Measurements from ENCODE around the gene MDM1. TPM values are rescaled to one million over a fixed set of nuclear protein-coding genes. Genes with fewer than 3 reads are reported as not detected.

The MDM1 gene
- total RNA-seq, 1 experiment from 2014 or later, result 10.6 TPM

- H4K91ac ChIP-seq (ENCODE audit: insufficient read length, low read depth, low read length), result no peak overlapping the region
- H3K23ac ChIP-seq (ENCODE audit: insufficient read length, low read depth, low read length), result no peak overlapping the region
- no peak overlapping the region for H2BK15ac ChIP-seq (ENCODE audit: low read depth, low read length)
- no peak overlapping the region for H4K5ac ChIP-seq (ENCODE audit: insufficient read length, low read depth, low read length)
- no peak overlapping the region for H3K4me2 ChIP-seq (ENCODE audit: insufficient read depth, insufficient read length, low read length)
- H3K27me3 ChIP-seq (ENCODE audit: insufficient read depth, low read length), result no peaks in the 10 kb centered on the region
- Mint-ChIP-seq H3K9me3 (no peaks in the 10 kb centered on the region), H3K27me3 (ENCODE audit: low read depth) (no peaks in the 10 kb centered on the region; the same call in 1 of the 2 replicates), H3K4me3 (no peak overlapping the region), H3K27ac (no peak overlapping the region), H3K36me3 (ENCODE audit: insufficient read depth in 1 of 3, low read depth in 3 of 3) (no peaks in the 10 kb centered on the region), H3K4me1 (peaks cover 0 to 8% of the 10 kb centered on the region in 2 experiments; a peak in 2 of 4 replicates)
- H2BK20ac ChIP-seq (ENCODE audit: low read depth, low read length, poor library complexity, severe bottlenecking), result no peak overlapping the region
- no peak overlapping the region for H3K56ac ChIP-seq (ENCODE audit: insufficient read length, low read depth, low read length)
- H3K79me2 ChIP-seq (ENCODE audit: insufficient read depth, low read length), result no peaks in the 10 kb centered on the region
- no peaks in the 10 kb centered on the region for H4K20me1 ChIP-seq (ENCODE audit: control insufficient read depth, insufficient read depth, insufficient read length)
- no peak overlapping the region for H2BK12ac ChIP-seq (ENCODE audit: insufficient read length, low read depth, low read length)
- H4K8ac ChIP-seq (replicated peaks; ENCODE audit: insufficient read length, low read depth, low read length), result no peak overlapping the region
- no peak overlapping the region for H3K9ac ChIP-seq (ENCODE audit: extremely low read depth, insufficient read length, low read length)
- H3K27ac ChIP-seq (ENCODE audit: insufficient read length, low read depth, low read length), result no peak overlapping the region
- WGBS (ENCODE audit: extremely low coverage, insufficient read length, low lambda C conversion rate), result no CpG with 5 or more reads among the region's 1 CpG
- no peak overlapping the region for H3K14ac ChIP-seq (ENCODE audit: insufficient read depth, low read length)
- H3K18ac ChIP-seq (ENCODE audit: insufficient read length, low read depth, low read length), result no peak overlapping the region
- H3K4ac ChIP-seq (ENCODE audit: low read depth, low read length), result no peak overlapping the region
- no peak overlapping the region for H2AFZ ChIP-seq (ENCODE audit: low read length)
- DNase-seq, result no peak
- no peaks in the 10 kb centered on the region for H3K79me1 ChIP-seq (ENCODE audit: insufficient read depth, low read depth, low read length, poor library complexity, severe bottlenecking)
- no peaks in the 10 kb centered on the region for H3K23me2 ChIP-seq (ENCODE audit: insufficient read length, low read depth, low read length, poor library complexity, severe bottlenecking)
- no peaks in the 10 kb centered on the region for H3K9me3 ChIP-seq (ENCODE audit: control insufficient read depth, low read depth, low read length)
- no peak overlapping the region for H3T11ph ChIP-seq (ENCODE audit: low read length)
- no peak overlapping the region for H2AK5ac ChIP-seq (ENCODE audit: insufficient read length, low read length)
- no peak overlapping the region for H2BK5ac ChIP-seq (ENCODE audit: insufficient read length, low read length)
- H2BK120ac ChIP-seq (ENCODE audit: low read depth, low read length, poor library complexity, severe bottlenecking), result no peak overlapping the region
- H3K4me1 ChIP-seq (ENCODE audit: insufficient read depth, low read length), result no peaks in the 10 kb centered on the region
- TF ChIP-seq, protein P1, sequence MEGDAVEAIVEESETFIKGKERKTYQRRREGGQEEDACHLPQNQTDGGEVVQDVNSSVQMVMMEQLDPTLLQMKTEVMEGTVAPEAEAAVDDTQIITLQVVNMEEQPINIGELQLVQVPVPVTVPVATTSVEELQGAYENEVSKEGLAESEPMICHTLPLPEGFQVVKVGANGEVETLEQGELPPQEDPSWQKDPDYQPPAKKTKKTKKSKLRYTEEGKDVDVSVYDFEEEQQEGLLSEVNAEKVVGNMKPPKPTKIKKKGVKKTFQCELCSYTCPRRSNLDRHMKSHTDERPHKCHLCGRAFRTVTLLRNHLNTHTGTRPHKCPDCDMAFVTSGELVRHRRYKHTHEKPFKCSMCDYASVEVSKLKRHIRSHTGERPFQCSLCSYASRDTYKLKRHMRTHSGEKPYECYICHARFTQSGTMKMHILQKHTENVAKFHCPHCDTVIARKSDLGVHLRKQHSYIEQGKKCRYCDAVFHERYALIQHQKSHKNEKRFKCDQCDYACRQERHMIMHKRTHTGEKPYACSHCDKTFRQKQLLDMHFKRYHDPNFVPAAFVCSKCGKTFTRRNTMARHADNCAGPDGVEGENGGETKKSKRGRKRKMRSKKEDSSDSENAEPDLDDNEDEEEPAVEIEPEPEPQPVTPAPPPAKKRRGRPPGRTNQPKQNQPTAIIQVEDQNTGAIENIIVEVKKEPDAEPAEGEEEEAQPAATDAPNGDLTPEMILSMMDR (conservative IDR thresholded peaks at IDR 0.05), result no peak
Observed at GRCh38 chr12:68263366-68263765, 68.8 kb downstream of the MDM1 start.

All from H9 (cell line).